HCT116 (cell line): ENCODE measurements around the gene EHD3.

ENCODE experiments used
- CTCF ChIP-seq, 3 experiments: fragments of 200-600 bp in 1 of 3; sonication (generic) in 1 of 3; IDR thresholded peaks in 2 of 3; conservative IDR thresholded peaks in 1 of 3; 2 replicates each; pipeline ENCODE4 v1.5.1; 2012 to 2017; ENCODE audit warnings: low read depth in 2 of 3, low read length in 2 of 3, antibody characterized with exemption in 1 of 3, borderline replicate concordance in 1 of 3, control low read depth in 1 of 3, mild to moderate bottlenecking in 1 of 3, mixed read lengths in 1 of 3, mixed run types in 1 of 3, moderate library complexity in 1 of 3; ENCODE audit not compliant: insufficient read depth in 1 of 3
- EZH2 ChIP-seq: fragments of 200-600 bp; sonication (generic); IDR thresholded peaks from 2 replicates; pipeline ENCODE4 v1.6.1; 2017; ENCODE audit warnings: antibody characterized with exemption, mixed run types
- MAX ChIP-seq: IDR thresholded peaks from 2 replicates; pipeline ENCODE4 v1.6.1; 2012
- POLR2A ChIP-seq: IDR thresholded peaks from 2 replicates; pipeline ENCODE4 v1.7.0; 2011; ENCODE audit warnings: borderline replicate concordance; ENCODE audit not compliant: insufficient read depth, insufficient read length; ENCODE audit errors: extremely low read depth
- SP1 ChIP-seq: IDR thresholded peaks from 2 replicates; pipeline ENCODE4 v1.6.1; 2012; ENCODE audit warnings: low read depth

DNA sequence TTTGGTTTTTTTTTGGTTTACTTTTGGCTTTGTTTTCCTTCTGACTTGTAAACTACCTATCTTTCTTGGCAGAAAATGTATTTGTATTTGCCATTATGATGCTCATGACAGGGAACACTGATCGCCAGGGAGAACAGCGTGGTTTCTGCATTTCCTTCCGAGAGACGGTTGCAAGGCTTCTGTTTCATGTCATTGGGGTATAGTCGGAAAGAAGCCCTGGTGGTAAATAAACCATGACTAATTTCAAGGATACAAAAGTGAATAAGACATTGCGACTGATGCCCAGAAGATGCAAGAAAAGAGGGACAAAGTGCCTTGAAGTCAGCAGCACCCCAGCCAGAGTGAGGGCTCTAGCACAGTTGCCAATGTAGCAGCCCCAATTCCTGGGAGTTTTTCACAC is 12.4 kb upstream of the EHD3 start:
- TF ChIP-seq POLR2A (no peak), MAX (no peak), EZH2 (no peak), SP1 (no peak), CTCF (IDR thresholded peaks at IDR 0.05 in 2 of 3, conservative IDR thresholded peaks at IDR 0.05 in 1 of 3; ENCODE audit: borderline replicate concordance in 1 of 3, insufficient read depth in 1 of 3, low read depth in 2 of 3, low read length in 2 of 3) (no peak)
